Colonic mucosa (tissue), 4 donors: Measurements from ENCODE around the gene PRSS33. TPM values are rescaled to one million over a fixed set of nuclear protein-coding genes. Genes with fewer than 3 reads are reported as not detected.

Experiments used
- DNase-seq: peaks from one replicate; pipeline ENCODE4 v3.0.0-alpha.2; 2020
- H3K27ac ChIP-seq: fragments of 200-600 bp; one replicate; pipeline ENCODE4 v1.8.0; 2021
- H3K27me3 ChIP-seq: fragments of 200-600 bp; one replicate; pipeline ENCODE4 v1.8.0; 2021
- H3K36me3 ChIP-seq: fragments of 200-600 bp; one replicate; pipeline ENCODE4 v1.8.0; 2021
- H3K4me1 ChIP-seq: fragments of 200-600 bp; one replicate; pipeline ENCODE4 v1.8.0; 2021; ENCODE audit warnings: mild to moderate bottlenecking
- H3K4me3 ChIP-seq: fragments of 200-600 bp; one replicate; pipeline ENCODE4 v1.8.0; 2021
- H3K9ac ChIP-seq, 2 donors: one replicate each; pipeline ENCODE4 v1.7.0; 2013; ENCODE audit warnings: control low read depth in 2 of 2, low read depth in 2 of 2, low read length in 2 of 2
- H3K9me3 ChIP-seq: fragments of 200-600 bp; one replicate; pipeline ENCODE4 v1.8.0; 2021
- intact Hi-C: fragments of 100-400 bp; cut with DNase I; formaldehyde crosslinking; loops from one replicate; pipeline ENCODE4 v1.14.1; 2022
- total RNA-seq, 2 donors: library from RNA; stranded (reverse); fragmentation: NEBNext Ultra II Directional in 1 of 2; extraction: Animal tissue kit (Norgen Biotek cat#: 25700) in 1 of 2; gene quantifications; one replicate each; pipeline ENCODE4 v1.2.1, GENCODE V29; 2021
- TF ChIP-seq, protein P1 (sequence below): fragments of 200-600 bp; IDR thresholded peaks from one replicate; pipeline ENCODE4 v1.8.0; 2022; ENCODE audit warnings: antibody characterized with exemption, mild to moderate bottlenecking
- donor health status: healthy.
- donor health status: DM: no; HTN: no; CAD: no.
- donor health status: DM: no; HTN: no; CAD: no.

The PRSS33 gene
- total RNA-seq, 2 donors from 2014 or later: not detected

DNA sequence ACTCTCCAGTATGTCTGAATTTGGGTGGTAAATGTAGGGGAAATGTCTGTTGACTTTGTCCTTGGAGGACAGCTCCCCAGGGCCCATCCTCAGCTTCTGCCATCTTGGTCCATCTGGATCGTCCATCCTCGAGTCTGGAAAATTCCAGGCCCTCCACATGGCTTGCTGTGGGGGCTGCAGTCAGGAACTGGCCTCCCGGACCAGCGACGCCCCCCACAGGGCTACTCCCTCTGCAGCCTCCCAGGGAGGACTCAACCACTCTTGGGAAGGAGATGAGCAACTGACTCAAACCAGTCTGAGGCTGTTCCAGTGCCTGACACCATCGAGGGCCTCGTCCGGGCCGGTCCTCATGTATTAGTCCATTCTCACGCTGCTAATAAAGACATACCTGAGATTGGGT lies 37.3 kb upstream of the PRSS33 start:
- Histone ChIP-seq H3K36me3 (no peaks in the 10 kb centered on the region), H3K27ac (no peak overlapping the region), H3K27me3 (no peaks in the 10 kb centered on the region), H3K4me1 (no peaks in the 10 kb centered on the region), H3K4me3 (no peak overlapping the region), H3K9me3 (no peaks in the 10 kb centered on the region), H3K9ac (no peak overlapping the region)
- DNase-seq: no peak
- TF ChIP-seq, protein P1, sequence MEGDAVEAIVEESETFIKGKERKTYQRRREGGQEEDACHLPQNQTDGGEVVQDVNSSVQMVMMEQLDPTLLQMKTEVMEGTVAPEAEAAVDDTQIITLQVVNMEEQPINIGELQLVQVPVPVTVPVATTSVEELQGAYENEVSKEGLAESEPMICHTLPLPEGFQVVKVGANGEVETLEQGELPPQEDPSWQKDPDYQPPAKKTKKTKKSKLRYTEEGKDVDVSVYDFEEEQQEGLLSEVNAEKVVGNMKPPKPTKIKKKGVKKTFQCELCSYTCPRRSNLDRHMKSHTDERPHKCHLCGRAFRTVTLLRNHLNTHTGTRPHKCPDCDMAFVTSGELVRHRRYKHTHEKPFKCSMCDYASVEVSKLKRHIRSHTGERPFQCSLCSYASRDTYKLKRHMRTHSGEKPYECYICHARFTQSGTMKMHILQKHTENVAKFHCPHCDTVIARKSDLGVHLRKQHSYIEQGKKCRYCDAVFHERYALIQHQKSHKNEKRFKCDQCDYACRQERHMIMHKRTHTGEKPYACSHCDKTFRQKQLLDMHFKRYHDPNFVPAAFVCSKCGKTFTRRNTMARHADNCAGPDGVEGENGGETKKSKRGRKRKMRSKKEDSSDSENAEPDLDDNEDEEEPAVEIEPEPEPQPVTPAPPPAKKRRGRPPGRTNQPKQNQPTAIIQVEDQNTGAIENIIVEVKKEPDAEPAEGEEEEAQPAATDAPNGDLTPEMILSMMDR: no peak
- intact Hi-C loops: no loop called here

DNA sequence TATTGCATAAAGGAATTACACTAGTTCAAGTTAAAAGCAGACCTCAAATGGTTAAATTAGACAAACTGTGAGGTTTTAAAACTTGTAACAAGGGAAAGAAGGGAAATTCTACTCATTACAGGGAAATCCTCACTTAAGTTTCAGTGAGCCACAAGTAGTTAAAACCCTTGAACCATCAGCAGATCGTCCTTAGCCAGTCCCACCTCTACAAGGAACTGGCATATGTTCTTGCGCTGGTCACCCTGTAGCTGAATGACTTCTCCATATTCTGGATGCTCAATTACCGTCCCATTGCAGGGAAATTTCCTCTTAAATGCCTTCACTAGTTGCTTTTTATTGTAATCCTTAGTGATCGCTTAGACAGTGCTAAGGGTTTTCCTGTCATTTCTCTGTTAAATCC lies 35.1 kb upstream of the PRSS33 start:
- H3K4me1 ChIP-seq: no peaks in the 10 kb centered on the region
- H3K4me3 ChIP-seq: no peak overlapping the region
- no peaks in the 10 kb centered on the region for H3K27me3 ChIP-seq
- intact Hi-C loops: no loop called here
- no peaks in the 10 kb centered on the region for H3K9me3 ChIP-seq
- H3K9ac ChIP-seq: no peak overlapping the region
- TF ChIP-seq, protein P1: no peak
- H3K36me3 ChIP-seq: no peaks in the 10 kb centered on the region
- no peak for DNase-seq
- H3K27ac ChIP-seq: no peak overlapping the region

DNA sequence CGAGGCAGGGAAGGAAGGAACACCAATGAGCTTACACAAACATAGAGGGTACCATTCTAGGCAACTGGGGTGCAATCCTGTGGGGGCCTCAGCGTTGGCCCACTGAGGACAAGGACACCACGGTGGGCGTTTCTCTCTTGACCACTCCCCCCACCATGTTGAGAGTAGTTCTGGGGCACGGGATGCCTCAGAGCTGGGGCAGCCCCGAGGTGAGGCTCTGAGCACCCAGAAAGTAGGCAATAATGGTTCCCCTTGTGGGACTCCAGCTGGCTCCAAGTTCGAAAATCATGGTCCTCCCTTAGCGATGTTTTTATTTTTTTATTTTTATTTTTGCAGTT lies 34.8 kb upstream of the PRSS33 start:
- Histone ChIP-seq H3K4me3 (no peak overlapping the region), H3K9me3 (no peaks in the 10 kb centered on the region), H3K4me1 (no peaks in the 10 kb centered on the region), H3K27ac (no peak overlapping the region), H3K36me3 (no peaks in the 10 kb centered on the region), H3K27me3 (no peaks in the 10 kb centered on the region), H3K9ac (no peak overlapping the region)
- TF ChIP-seq, protein P1: no peak
- no peak for DNase-seq
- intact Hi-C loops: no loop called here

DNA sequence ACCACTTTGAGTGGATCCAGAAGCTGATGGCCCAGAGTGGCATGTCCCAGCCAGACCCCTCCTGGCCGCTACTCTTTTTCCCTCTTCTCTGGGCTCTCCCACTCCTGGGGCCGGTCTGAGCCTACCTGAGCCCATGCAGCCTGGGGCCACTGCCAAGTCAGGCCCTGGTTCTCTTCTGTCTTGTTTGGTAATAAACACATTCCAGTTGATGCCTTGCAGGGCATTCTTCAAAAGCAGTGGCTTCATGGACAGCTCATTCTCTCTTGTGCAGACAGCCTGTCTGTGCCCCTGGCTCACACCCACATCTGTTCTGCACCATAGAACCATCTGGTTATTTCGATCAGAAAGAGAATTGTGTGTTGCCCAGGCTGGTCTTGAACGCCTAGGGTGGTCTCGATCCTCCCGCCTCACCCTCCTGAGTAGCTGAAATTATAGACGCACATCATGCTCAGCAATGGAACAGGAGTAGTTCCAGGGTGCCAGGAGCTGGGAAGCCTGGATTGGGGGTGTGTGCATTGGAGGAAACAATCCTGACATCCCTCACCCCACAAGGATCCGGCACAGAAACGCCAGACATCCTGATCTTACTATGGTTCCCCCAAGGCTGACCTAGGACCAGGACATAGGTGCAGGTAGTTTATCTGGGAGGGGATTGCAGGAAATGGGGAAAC lies 34.3 kb upstream of the PRSS33 start:
- no peaks in the 10 kb centered on the region for H3K27me3 ChIP-seq
- DNase-seq: no peak

DNA sequence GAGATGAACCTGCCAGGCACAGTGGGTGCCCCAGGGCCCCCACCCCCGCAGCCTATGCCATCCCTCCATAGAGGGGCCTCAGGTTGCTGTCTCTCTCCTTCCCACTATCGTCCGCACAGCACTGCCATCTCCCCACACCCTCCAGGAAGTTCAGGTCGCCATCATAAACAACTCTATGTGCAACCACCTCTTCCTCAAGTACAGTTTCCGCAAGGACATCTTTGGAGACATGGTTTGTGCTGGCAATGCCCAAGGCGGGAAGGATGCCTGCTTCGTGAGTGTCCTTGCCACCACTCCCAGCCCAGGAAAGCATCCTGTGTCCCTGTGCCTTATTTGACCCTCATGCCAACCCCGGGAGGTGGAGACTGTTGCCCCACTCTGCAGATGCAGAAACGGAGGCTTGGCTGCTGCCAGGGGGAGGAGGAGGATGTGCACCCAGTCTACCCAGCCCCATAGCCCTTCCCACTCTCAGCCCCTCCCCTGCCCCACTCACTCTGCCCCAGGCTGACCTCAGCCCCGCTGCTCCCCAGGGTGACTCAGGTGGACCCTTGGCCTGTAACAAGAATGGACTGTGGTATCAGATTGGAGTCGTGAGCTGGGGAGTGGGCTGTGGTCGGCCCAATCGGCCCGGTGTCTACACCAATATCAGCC lies 33.6 kb upstream of the PRSS33 start:
- Histone ChIP-seq H3K27me3 (no peaks in the 10 kb centered on the region), H3K27ac (no peak overlapping the region), H3K4me1 (no peaks in the 10 kb centered on the region), H3K9ac (no peak overlapping the region), H3K36me3 (no peaks in the 10 kb centered on the region), H3K4me3 (no peak overlapping the region), H3K9me3 (no peaks in the 10 kb centered on the region)
- TF ChIP-seq, protein P1: no peak
- intact Hi-C loops: no loop called here
- no peak for DNase-seq

More for the DNA sequence above, 34.3 kb upstream of the PRSS33 start:
- no peak overlapping the region for H3K9ac ChIP-seq
- no peaks in the 10 kb centered on the region for H3K36me3 ChIP-seq
- no peak overlapping the region for H3K27ac ChIP-seq
- no peak overlapping the region for H3K4me3 ChIP-seq
- TF ChIP-seq, protein P1: no peak
- H3K4me1 ChIP-seq: no peaks in the 10 kb centered on the region
- intact Hi-C loops: no loop called here
- no peaks in the 10 kb centered on the region for H3K9me3 ChIP-seq
